ENCODE measurements around the gene ANKRD9. TPM values are rescaled to one million over a fixed set of nuclear protein-coding genes. Genes with fewer than 3 reads are reported as not detected.

ANKRD9 gene
- total and polyA plus RNA-seq, 2 of the 13 experiments (the other 11 are each of a cell fraction or from before 2014, with no cell fraction given): 10.0 to 15.0 TPM

DNA sequence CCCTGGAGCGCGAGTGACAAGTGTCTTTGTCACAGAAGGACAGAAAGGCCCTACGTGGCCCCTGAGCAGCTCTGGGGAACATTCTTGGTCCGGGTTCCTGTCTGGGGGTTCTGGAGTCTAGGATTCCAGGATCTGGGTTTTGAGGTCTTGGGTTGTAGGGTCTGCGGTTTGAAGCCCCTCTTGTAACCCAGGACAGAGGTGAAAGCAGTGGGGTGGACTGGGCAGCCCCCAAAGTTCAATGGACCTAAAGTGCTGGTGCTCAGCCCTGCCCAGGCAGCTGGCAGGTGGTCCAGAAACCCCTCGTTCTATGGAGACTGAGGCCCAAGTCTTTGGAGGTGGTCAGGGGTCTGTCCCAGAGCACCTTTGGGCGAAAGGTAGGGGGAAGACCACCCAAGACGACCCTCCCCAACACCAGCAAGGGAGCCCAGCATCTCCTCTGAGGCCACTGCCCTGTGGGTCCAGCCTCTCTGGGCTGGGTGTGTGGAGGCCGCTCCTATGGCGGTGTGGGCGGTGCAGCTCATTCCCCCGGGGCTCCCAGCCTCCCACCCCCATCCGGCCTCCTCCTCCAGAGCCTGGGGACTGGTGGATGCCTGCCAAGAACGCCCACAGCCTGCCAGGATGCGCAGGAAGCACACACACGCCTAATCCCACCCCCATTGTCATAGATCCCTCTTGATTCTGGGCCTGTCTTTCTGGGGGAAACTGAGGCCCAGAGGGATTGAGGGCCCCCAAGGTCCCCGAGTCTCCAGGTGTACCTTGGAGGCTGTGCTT lies 30.2 kb upstream of the ANKRD9 start (continued):
- TF ChIP-seq, protein P1, sequence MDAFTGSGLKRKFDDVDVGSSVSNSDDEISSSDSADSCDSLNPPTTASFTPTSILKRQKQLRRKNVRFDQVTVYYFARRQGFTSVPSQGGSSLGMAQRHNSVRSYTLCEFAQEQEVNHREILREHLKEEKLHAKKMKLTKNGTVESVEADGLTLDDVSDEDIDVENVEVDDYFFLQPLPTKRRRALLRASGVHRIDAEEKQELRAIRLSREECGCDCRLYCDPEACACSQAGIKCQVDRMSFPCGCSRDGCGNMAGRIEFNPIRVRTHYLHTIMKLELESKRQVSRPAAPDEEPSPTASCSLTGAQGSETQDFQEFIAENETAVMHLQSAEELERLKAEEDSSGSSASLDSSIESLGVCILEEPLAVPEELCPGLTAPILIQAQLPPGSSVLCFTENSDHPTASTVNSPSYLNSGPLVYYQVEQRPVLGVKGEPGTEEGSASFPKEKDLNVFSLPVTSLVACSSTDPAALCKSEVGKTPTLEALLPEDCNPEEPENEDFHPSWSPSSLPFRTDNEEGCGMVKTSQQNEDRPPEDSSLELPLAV (CRISPR knock-in tag; conservative IDR thresholded peaks at IDR 0.05; ENCODE audit: low read depth): no peak
- TF ChIP-seq, protein P2, sequence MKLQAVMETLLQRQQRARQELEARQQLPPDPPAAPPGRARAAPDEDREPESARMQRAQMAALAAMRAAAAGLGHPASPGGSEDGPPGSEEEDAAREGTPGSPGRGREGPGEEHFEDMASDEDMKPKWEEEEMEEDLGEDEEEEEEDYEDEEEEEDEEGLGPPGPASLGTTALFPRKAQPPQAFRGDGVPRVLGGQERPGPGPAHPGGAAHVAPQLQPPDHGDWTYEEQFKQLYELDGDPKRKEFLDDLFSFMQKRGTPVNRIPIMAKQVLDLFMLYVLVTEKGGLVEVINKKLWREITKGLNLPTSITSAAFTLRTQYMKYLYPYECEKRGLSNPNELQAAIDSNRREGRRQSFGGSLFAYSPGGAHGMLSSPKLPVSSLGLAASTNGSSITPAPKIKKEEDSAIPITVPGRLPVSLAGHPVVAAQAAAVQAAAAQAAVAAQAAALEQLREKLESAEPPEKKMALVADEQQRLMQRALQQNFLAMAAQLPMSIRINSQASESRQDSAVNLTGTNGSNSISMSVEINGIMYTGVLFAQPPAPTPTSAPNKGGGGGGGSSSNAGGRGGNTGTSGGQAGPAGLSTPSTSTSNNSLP (IDR thresholded peaks at IDR 0.05; ENCODE audit: low read depth, low read length): no peak
- TF ChIP-seq ZNF501 (CRISPR knock-in tag; IDR thresholded peaks at IDR 0.05): peak; percentile 25; the same call in 1 of the 2 replicates
- TF ChIP-seq, protein P3, sequence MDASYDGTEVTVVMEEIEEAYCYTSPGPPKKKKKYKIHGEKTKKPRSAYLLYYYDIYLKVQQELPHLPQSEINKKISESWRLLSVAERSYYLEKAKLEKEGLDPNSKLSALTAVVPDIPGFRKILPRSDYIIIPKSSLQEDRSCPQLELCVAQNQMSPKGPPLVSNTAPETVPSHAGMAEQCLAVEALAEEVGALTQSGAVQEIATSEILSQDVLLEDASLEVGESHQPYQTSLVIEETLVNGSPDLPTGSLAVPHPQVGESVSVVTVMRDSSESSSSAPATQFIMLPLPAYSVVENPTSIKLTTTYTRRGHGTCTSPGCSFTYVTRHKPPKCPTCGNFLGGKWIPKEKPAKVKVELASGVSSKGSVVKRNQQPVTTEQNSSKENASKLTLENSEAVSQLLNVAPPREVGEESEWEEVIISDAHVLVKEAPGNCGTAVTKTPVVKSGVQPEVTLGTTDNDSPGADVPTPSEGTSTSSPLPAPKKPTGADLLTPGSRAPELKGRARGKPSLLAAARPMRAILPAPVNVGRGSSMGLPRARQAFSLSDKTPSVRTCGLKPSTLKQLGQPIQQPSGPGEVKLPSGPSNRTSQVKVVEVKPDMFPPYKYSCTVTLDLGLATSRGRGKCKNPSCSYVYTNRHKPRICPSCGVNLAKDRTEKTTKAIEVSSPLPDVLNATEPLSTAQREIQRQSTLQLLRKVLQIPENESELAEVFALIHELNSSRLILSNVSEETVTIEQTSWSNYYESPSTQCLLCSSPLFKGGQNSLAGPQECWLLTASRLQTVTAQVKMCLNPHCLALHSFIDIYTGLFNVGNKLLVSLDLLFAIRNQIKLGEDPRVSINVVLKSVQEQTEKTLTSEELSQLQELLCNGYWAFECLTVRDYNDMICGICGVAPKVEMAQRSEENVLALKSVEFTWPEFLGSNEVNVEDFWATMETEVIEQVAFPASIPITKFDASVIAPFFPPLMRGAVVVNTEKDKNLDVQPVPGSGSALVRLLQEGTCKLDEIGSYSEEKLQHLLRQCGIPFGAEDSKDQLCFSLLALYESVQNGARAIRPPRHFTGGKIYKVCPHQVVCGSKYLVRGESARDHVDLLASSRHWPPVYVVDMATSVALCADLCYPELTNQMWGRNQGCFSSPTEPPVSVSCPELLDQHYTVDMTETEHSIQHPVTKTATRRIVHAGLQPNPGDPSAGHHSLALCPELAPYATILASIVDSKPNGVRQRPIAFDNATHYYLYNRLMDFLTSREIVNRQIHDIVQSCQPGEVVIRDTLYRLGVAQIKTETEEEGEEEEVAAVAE (CRISPR knock-in tag; IDR thresholded peaks at IDR 0.05; ENCODE audit: borderline replicate concordance): no peak
- TF ChIP-seq, protein P4, sequence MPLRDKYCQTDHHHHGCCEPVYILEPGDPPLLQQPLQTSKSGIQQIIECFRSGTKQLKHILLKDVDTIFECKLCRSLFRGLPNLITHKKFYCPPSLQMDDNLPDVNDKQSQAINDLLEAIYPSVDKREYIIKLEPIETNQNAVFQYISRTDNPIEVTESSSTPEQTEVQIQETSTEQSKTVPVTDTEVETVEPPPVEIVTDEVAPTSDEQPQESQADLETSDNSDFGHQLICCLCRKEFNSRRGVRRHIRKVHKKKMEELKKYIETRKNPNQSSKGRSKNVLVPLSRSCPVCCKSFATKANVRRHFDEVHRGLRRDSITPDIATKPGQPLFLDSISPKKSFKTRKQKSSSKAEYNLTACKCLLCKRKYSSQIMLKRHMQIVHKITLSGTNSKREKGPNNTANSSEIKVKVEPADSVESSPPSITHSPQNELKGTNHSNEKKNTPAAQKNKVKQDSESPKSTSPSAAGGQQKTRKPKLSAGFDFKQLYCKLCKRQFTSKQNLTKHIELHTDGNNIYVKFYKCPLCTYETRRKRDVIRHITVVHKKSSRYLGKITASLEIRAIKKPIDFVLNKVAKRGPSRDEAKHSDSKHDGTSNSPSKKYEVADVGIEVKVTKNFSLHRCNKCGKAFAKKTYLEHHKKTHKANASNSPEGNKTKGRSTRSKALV (CRISPR knock-in tag; IDR thresholded peaks at IDR 0.05): no peak
- no peak for TF ChIP-seq PPARG (CRISPR knock-in tag; conservative IDR thresholded peaks at IDR 0.05)
- TF ChIP-seq, protein P5, sequence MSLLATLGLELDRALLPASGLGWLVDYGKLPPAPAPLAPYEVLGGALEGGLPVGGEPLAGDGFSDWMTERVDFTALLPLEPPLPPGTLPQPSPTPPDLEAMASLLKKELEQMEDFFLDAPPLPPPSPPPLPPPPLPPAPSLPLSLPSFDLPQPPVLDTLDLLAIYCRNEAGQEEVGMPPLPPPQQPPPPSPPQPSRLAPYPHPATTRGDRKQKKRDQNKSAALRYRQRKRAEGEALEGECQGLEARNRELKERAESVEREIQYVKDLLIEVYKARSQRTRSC (CRISPR knock-in tag; IDR thresholded peaks at IDR 0.05; ENCODE audit: low read depth): 0 out of 2 replicates have a peak, but pooled peaks have one; percentile 13
- TF ChIP-seq, protein P6, sequence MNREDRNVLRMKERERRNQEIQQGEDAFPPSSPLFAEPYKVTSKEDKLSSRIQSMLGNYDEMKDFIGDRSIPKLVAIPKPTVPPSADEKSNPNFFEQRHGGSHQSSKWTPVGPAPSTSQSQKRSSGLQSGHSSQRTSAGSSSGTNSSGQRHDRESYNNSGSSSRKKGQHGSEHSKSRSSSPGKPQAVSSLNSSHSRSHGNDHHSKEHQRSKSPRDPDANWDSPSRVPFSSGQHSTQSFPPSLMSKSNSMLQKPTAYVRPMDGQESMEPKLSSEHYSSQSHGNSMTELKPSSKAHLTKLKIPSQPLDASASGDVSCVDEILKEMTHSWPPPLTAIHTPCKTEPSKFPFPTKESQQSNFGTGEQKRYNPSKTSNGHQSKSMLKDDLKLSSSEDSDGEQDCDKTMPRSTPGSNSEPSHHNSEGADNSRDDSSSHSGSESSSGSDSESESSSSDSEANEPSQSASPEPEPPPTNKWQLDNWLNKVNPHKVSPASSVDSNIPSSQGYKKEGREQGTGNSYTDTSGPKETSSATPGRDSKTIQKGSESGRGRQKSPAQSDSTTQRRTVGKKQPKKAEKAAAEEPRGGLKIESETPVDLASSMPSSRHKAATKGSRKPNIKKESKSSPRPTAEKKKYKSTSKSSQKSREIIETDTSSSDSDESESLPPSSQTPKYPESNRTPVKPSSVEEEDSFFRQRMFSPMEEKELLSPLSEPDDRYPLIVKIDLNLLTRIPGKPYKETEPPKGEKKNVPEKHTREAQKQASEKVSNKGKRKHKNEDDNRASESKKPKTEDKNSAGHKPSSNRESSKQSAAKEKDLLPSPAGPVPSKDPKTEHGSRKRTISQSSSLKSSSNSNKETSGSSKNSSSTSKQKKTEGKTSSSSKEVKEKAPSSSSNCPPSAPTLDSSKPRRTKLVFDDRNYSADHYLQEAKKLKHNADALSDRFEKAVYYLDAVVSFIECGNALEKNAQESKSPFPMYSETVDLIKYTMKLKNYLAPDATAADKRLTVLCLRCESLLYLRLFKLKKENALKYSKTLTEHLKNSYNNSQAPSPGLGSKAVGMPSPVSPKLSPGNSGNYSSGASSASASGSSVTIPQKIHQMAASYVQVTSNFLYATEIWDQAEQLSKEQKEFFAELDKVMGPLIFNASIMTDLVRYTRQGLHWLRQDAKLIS (CRISPR knock-in tag; IDR thresholded peaks at IDR 0.05): no peak
- TF ChIP-seq ZNF781 (CRISPR knock-in tag; IDR thresholded peaks at IDR 0.05; ENCODE audit: borderline replicate concordance, not compliant biosample characterization): no peak
- TF ChIP-seq, protein P7, sequence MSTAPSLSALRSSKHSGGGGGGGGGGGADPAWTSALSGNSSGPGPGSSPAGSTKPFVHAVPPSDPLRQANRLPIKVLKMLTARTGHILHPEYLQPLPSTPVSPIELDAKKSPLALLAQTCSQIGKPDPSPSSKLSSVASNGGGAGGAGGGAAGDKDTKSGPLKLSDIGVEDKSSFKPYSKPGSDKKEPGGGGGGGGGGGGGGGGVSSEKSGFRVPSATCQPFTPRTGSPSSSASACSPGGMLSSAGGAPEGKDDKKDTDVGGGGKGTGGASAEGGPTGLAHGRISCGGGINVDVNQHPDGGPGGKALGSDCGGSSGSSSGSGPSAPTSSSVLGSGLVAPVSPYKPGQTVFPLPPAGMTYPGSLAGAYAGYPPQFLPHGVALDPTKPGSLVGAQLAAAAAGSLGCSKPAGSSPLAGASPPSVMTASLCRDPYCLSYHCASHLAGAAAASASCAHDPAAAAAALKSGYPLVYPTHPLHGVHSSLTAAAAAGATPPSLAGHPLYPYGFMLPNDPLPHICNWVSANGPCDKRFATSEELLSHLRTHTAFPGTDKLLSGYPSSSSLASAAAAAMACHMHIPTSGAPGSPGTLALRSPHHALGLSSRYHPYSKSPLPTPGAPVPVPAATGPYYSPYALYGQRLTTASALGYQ (CRISPR knock-in tag; IDR thresholded peaks at IDR 0.05): no peak
